Endodermal cell (in vitro differentiated cells): Measurements from ENCODE around the gene QARS1. TPM values are rescaled to one million over a fixed set of nuclear protein-coding genes. Genes with fewer than 3 reads are reported as not detected.
A peak's percentile ranks its signal among the peaks of the same experiment; 100 is the strongest.

Experiments
- DNase-seq: peaks from one replicate; pipeline ENCODE4 v3.0.0-alpha.2; 2017
- H3K27ac ChIP-seq: 2 replicates; pipeline ENCODE4 v1.5.1; 2013; ENCODE audit warnings: mild to moderate bottlenecking, low read depth, low read length, moderate library complexity
- H3K27me3 ChIP-seq: 2 replicates; pipeline ENCODE4 v1.6.1; 2013; ENCODE audit warnings: mild to moderate bottlenecking, low read length, moderate library complexity; ENCODE audit not compliant: insufficient read depth, control insufficient read depth, poor library complexity, severe bottlenecking
- H3K36me3 ChIP-seq: 2 replicates; pipeline ENCODE4 v1.7.0; 2013; ENCODE audit warnings: mild to moderate bottlenecking, low read length, moderate library complexity; ENCODE audit not compliant: control insufficient read depth, insufficient read depth
- H3K4me1 ChIP-seq: one replicate; pipeline ENCODE4 v1.7.0; 2013; ENCODE audit warnings: low read length; ENCODE audit not compliant: control insufficient read depth, insufficient read depth
- H3K4me3 ChIP-seq: 2 replicates; pipeline ENCODE4 v1.5.1; 2013; ENCODE audit warnings: mild to moderate bottlenecking, low read length, moderate library complexity
- H3K9ac ChIP-seq: 2 replicates; pipeline ENCODE4 v1.6.1; 2013; ENCODE audit warnings: mild to moderate bottlenecking, low read length, moderate library complexity; ENCODE audit not compliant: poor library complexity, severe bottlenecking; ENCODE audit errors: extremely low read depth
- H3K9me3 ChIP-seq: 2 replicates; pipeline ENCODE4 v1.6.1; 2013; ENCODE audit warnings: mild to moderate bottlenecking, low read length, moderate library complexity; ENCODE audit not compliant: control insufficient read depth
- H3K27ac Mint-ChIP-seq: 2 replicates; pipeline ENCODE4 v1.8.0; 2020; ENCODE audit warnings: mixed read lengths
- H3K27me3 Mint-ChIP-seq: 2 replicates; pipeline ENCODE4 v1.8.0; 2021; ENCODE audit warnings: mild to moderate bottlenecking, mixed read lengths; ENCODE audit not compliant: insufficient read depth
- H3K36me3 Mint-ChIP-seq: 2 replicates; pipeline ENCODE4 v1.8.0; 2020; ENCODE audit warnings: low read depth, mixed read lengths
- H3K4me1 Mint-ChIP-seq: 2 replicates; pipeline ENCODE4 v1.8.0; 2020; ENCODE audit warnings: mixed read lengths
- H3K4me3 Mint-ChIP-seq: 2 replicates; pipeline ENCODE4 v1.8.0; 2020; ENCODE audit warnings: mild to moderate bottlenecking, moderate library complexity, mixed read lengths
- H3K9me3 Mint-ChIP-seq: 2 replicates; pipeline ENCODE4 v1.8.0; 2020; ENCODE audit warnings: mild to moderate bottlenecking, mixed read lengths
- WGBS, 2 experiments: methylation state at CpG; one replicate each; pipeline versions ENCODE4 v1.1.5 to v1.1.7; 2013; ENCODE audit warnings: missing lambda C conversion rate in 2 of 2, mixed read lengths in 1 of 2; ENCODE audit not compliant: insufficient coverage in 1 of 2, insufficient read length in 1 of 2; 5-methylcytosine and 5-hydroxymethylcytosine counted together
- total RNA-seq, 2 donors: library from RNA; stranded (reverse); fragmentation: NEBNext Ultra II Directional in 1 of 2; extraction: Animal tissue kit (Norgen Biotek cat#: 25700) in 1 of 2; gene quantifications; 2 replicates in 1 of 2; 3 replicates in 1 of 2; pipeline ENCODE4 v1.2.1, GENCODE V29; 2021
- TF ChIP-seq, protein P1 (sequence below): fragments of 200-600 bp; sonication (generic); conservative IDR thresholded peaks from 2 replicates; pipeline ENCODE4 v1.5.0; 2021; ENCODE audit warnings: antibody characterized with exemption, mild to moderate bottlenecking

The QARS1 gene
- total RNA-seq, 2 donors from 2014 or later, result 314 to 358 TPM

DNA sequence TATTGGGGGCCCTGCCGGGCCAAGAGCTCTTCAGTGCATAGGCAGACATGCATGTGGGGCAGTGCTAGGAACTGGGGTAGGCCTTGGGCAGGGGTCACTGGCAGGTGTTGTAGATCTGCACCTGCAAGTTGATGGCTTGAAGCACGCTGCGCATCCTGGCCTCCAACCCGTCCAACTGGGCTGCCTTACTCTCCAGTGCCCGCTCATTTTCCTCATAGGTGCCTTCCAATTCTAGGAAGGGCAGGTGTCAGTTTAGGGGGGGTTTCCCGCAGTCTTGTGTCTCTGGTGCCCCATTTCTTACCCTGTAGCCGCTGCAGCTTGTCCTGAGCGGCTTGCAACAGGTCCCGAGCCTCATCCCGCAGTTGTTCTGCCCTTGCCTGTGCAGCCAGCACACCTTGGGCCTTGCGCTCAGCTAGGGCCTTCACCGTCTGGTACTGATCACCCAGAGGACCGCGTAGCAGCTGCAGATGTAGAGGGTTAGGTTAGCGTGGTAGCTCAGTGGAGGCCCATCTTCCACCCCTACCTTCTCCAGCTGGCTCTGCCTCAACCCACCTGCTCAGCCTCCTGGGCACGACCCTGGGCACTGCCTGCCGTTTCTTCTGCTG, 16.7 kb upstream of the QARS1 start:
- DNase-seq, result no peak
- peak overlapping the region; percentile 89 for H3K4me3 ChIP-seq
- 89 to 92% methylated on average over 13 to 17 of the region's 17 CpGs for WGBS, 2 experiments
- H3K4me1 ChIP-seq, result peaks cover 4% of the 10 kb centered on the region
- TF ChIP-seq, protein P1, sequence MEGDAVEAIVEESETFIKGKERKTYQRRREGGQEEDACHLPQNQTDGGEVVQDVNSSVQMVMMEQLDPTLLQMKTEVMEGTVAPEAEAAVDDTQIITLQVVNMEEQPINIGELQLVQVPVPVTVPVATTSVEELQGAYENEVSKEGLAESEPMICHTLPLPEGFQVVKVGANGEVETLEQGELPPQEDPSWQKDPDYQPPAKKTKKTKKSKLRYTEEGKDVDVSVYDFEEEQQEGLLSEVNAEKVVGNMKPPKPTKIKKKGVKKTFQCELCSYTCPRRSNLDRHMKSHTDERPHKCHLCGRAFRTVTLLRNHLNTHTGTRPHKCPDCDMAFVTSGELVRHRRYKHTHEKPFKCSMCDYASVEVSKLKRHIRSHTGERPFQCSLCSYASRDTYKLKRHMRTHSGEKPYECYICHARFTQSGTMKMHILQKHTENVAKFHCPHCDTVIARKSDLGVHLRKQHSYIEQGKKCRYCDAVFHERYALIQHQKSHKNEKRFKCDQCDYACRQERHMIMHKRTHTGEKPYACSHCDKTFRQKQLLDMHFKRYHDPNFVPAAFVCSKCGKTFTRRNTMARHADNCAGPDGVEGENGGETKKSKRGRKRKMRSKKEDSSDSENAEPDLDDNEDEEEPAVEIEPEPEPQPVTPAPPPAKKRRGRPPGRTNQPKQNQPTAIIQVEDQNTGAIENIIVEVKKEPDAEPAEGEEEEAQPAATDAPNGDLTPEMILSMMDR, result no peak
- no peaks in the 10 kb centered on the region for H3K27me3 ChIP-seq
- peak overlapping the region; percentile 76 for H3K4me3 Mint-ChIP-seq
- peak overlapping the region; percentile 95 for H3K27ac ChIP-seq
- H3K9ac ChIP-seq, result peak overlapping the region; percentile 88
- peaks cover 36% of the 10 kb centered on the region for H3K36me3 Mint-ChIP-seq
- peaks cover 58% of the 10 kb centered on the region for H3K36me3 ChIP-seq
- peak overlapping the region; percentile 70 for H3K27ac Mint-ChIP-seq
- H3K9me3 ChIP-seq, result no peaks in the 10 kb centered on the region
- no peaks in the 10 kb centered on the region for H3K27me3 Mint-ChIP-seq
- no peaks in the 10 kb centered on the region for H3K9me3 Mint-ChIP-seq
- H3K4me1 Mint-ChIP-seq, result peaks cover 4% of the 10 kb centered on the region

DNA sequence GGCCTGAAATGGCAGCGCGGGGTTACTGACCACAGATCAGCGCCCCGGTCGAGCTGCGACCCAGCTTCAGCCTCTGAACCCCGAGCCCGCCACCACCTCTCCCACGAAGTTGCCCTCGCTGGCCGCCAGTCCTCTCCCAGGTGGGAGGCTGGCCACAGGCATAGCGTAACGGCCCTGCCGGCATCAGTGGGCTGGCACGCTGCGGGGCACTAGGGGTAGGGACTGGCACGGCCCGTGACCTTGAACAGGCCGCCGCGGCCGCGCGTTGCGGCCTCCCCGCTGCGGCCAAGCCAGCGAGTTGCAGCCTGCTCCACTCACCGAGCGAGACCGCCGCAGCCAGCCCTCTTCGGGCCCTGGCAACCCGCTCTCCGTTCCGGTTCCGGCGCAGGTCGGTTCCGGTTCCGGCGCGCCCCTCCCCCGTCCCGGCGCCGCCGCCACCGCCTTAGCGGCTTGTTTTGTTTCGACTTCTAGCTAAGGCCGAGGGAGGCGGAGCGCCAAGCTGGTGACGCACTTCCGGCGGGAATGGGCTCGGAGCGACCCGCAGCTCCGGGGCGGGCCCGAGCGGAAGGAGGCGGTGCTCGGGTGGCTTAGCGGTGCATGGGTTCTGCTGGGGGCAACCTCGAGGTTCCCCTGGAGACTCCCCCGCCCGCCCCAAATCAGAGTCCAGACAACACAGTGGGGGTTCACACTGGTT, 16.0 kb upstream of the QARS1 start, which contains the start of gene USP19:
Gene USP19 (minus strand): TSS at position 386 of the 694 bp plus-strand sequence. CDS start 1,678 bp downstream, outside the sequence.
- peak within 1 kb of the TSS; percentile 89 for H3K4me3 ChIP-seq
- H3K4me1 ChIP-seq, result peaks cover 4% of the 10 kb centered on the region
- WGBS, 2 experiments, result 1 to 2% methylated on average over 38 to 70 of the region's 70 CpGs
- H3K9me3 ChIP-seq, result no peaks in the 10 kb centered on the region
- Mint-ChIP-seq H3K9me3 (no peaks in the 10 kb centered on the region), H3K27ac (peak within 1 kb of the TSS; percentile 86), H3K4me3 (peak within 1 kb of the TSS; percentile 76), H3K36me3 (peaks cover 39% of the 10 kb centered on the region), H3K4me1 (peaks cover 4% of the 10 kb centered on the region), H3K27me3 (no peaks in the 10 kb centered on the region)
- TF ChIP-seq, protein P1, result peak; percentile 12
- peak within 1 kb of the TSS; percentile 88 for H3K9ac ChIP-seq
- H3K27ac ChIP-seq, result peak within 1 kb of the TSS; percentile 95
- no peaks in the 10 kb centered on the region for H3K27me3 ChIP-seq
- DNase-seq, result peak; percentile 98
- peaks cover 64% of the 10 kb centered on the region for H3K36me3 ChIP-seq

GRCh38 chr3:49120096-49120437, 15.5 kb upstream of the QARS1 start:
- peaks cover 69% of the 10 kb centered on the region for H3K36me3 ChIP-seq
- H3K27ac ChIP-seq, result peak overlapping the region; percentile 95
- Mint-ChIP-seq H3K4me3 (peak overlapping the region; percentile 76), H3K27ac (peak overlapping the region; percentile 86), H3K36me3 (peaks cover 40% of the 10 kb centered on the region), H3K27me3 (no peaks in the 10 kb centered on the region), H3K9me3 (no peaks in the 10 kb centered on the region), H3K4me1 (peaks cover 4% of the 10 kb centered on the region)
- H3K27me3 ChIP-seq, result no peaks in the 10 kb centered on the region
- peaks cover 4% of the 10 kb centered on the region for H3K4me1 ChIP-seq
- DNase-seq, result no peak
- H3K9me3 ChIP-seq, result no peaks in the 10 kb centered on the region
- peak overlapping the region; percentile 89 for H3K4me3 ChIP-seq
- 0 to 2% methylated on average over 3 to 9 of the region's 9 CpGs for WGBS, 2 experiments
- TF ChIP-seq, protein P1, result peak; percentile 20
- H3K9ac ChIP-seq, result peak overlapping the region; percentile 88
